GM19324 (cell line): Measurements from ENCODE around the gene PNKD.
A peak's percentile ranks its signal among the peaks of the same experiment; 100 is the strongest.
"Not testable (repeated sequence)": the region's sequence is repeated elsewhere in the genome, so short reads cannot be mapped to it uniquely, and the experiment has no call there.

Source experiments
- ATAC-seq: cut with Tn5 transposase; IDR thresholded peaks from one replicate; pipeline ENCODE4 v1.9.1; 2021; ENCODE audit warnings: mild to moderate bottlenecking, moderate library complexity; ENCODE audit not compliant: unreplicated experiment, low FRiP score

PNKD gene

DNA sequence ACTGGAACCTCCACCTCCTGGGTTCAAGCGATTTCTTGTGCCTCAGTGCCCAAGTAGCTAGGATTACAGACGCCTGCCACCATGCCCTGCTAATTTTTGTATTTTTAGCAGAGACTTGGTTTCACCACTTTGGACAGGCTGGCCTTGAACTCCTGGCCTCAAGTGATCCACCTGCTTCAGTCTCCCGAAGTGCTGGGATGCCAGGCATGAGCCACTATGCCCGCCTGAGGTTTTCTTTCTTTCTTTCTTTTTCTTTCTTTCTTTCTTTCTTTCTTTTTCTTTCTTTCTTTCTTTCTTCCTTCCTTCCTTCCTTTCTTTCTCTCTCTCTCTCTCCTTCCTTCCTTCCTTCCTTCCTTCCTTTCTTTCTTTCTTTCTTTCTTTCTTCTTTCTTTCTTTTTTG is 44.4 kb downstream of the PNKD start:
- not testable (repeated sequence) for ATAC-seq

GRCh38 chr2:218315397-218315796 is 45.1 kb downstream of the PNKD start:
- no peak for ATAC-seq

- ATAC-seq = no peak
Measured at GRCh38 chr2:218317303-218317630, 46.9 kb downstream of the PNKD start.

DNA sequence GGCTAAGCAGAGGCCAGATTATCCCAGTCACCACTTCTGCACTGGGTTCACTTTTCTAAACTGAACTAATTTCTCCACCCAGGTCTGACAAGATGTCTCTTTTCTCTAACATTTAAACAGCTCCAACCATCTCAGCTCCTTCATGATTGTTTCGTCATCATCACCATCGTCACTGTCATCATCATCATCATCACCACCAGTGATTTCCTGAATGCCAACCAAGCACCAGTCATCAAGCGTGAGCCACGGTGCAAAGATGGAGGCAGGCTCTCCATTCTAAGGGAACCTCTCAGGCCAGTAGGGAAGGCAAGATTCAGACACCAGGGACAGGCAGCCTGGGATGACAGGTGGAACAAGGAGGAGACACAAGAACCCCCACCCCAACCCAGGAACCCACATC is 47.5 kb downstream of the PNKD start:
- ATAC-seq = no peak

DNA sequence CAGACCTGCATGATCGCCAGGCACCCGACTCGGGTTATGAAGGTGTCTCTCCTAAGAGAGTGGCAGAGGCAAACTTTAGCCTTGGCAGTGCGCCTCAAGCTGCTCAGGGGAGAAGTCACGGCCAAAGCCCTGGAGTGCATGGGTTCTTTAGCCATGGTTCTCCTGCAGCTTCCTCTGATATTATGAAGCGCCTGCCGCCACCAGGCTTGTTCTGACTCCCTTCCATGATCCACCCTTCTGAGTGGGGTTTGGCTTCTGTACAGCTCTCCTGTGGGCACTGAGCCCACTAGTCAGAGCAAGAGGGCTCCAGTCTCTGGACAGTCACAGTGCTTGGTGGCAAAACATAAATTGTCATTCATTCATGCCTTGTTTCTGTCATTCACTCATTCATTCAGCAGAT is 47.9 kb downstream of the PNKD start:
- no peak for ATAC-seq

- no peak for ATAC-seq
Measured at GRCh38 chr2:218319813-218320365, 49.6 kb downstream of the PNKD start.

- no peak for ATAC-seq
Measured at GRCh38 chr2:218320704-218321336, 50.5 kb downstream of the PNKD start.

GRCh38 chr2:218322768-218323525 is 52.6 kb downstream of the PNKD start:
- peak; percentile 75 for ATAC-seq

- no peak for ATAC-seq
Measured at GRCh38 chr2:218323526-218324472, 53.5 kb downstream of the PNKD start.

- ATAC-seq = no peak
Measured at GRCh38 chr2:218325566-218326160, 55.3 kb downstream of the PNKD start.

DNA sequence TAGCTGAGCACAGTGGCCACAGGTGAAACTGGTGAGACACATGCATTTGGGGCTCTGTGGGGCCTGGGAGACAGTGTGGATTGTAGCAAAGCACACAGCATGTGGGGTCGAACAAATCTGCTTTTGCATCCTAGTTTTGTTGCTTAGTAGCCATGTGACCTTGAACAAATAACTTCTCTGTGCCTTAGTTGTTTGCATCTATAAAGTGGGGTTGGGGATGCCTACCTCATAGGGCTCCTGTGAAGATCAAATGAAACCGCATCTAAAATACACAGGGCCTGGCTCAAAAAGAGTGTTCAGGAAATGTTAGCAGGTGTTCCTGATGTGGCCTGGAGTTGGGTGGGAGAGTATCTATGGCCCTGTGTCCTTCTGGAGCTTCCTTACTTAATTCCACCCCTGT is 56.0 kb downstream of the PNKD start:
- ATAC-seq = no peak

GRCh38 chr2:218327451-218328210 is 57.3 kb downstream of the PNKD start:
- no peak for ATAC-seq

DNA sequence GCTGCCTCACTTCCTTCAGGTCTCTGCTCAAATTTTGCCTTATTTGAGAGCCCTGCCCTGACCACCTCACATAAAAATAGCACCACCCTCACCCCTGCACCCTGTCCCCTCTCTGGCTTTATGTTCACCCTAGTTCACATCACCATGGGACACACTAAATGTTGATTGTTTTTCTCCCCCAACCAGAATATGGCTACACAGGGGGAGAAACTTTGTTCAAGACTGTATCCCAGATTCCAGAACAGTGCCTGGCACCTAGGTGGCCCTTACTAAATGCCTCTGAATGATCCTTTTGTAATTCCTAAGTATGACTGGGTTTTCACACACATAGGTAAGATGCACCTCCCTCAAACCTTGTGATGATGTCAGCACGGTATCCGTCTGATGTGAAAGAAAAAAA is 58.0 kb downstream of the PNKD start:
- ATAC-seq = no peak

GRCh38 chr2:218329027-218329825 is 58.9 kb downstream of the PNKD start:
- ATAC-seq = no peak

DNA sequence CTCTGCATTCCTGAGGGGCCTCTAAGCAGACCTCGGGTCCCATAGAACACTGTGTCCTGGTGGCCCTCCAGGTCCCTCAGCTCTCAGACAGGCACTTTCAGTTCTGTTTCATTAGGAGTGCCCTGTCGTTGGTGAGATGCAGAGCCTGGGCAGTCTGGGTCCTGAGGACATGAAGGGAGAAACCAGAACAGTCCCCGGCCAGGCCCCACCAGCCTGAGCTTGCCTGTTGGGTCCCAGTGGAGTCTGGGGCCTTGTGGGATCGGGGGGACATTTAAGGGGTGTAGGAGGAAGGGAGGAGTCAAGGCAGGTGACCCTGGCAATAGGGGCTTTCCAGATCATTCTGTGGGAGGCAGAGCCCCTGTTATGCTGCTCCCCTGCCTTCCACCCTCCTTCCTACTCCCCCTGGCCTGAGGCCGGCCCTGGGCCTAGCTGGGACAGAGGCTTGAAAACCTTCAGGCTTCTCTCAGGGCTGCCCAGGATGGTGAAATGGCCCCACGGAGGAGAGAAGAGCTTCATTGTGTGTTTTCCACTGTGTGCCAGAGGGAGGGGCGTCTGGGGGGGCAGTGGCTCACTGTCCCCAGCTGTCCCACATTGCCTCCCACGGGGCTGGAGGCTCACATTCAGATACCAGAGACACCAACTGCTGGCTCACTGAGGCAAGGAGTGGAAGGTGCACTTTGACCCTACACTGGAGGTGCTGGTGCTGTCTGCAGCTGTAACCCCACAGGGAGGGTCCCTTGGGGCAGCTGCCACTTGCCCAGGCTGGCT is 59.7 kb downstream of the PNKD start:
- no peak for ATAC-seq

DNA sequence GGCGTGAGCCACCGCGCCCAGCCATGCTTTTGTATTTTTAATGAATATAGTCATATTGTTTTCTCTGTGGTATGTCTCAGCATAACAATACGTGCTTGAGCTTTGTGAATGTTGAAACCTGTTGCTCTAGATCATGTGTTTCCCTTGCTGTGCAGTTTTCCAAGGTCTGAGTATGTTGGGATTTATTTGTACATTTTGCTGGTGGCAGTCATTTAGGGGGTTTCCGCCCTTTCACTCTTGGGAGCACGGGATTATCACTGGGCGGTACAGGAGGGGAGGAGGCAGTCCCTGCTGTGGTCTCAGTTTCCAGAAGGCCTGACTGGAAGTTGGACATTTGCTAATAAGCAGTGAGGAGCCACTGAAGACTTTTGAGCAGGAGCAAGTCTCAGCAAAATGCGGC is 61.4 kb downstream of the PNKD start:
- no peak for ATAC-seq

DNA sequence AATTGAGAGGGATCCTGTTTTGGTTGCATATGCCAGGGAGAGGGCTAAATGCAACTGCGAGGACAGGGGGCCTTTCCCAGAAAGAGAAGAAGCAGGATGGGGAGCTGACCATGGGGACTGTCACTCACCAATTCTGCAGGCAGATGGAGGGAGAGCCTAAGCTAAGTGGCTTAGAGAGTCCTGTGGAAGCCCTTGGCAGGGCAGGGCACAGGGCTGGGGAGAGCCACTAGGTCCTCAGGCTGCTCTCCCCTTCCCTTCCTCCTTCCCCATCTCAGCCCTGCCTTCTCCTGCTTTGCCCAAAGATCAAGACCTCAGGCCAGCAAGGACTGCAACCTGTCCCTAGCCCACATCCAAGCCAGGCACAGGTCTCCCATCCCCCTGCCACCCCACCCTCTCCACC is 62.0 kb downstream of the PNKD start:
- no peak for ATAC-seq

- no peak for ATAC-seq
Measured at GRCh38 chr2:218332920-218333645, 62.8 kb downstream of the PNKD start.
